SK-N-SH (cell line): ENCODE data around the gene PLEKHM2. TPM values are rescaled to one million over a fixed set of nuclear protein-coding genes. Genes with fewer than 3 reads are reported as not detected.

ENCODE experiments used
- CTCF ChIA-PET: fragments of 300-600, 350-600 bp; formaldehyde crosslinking; extraction: SDS; loops from one replicate; lab custom pipeline; 2021; lab: Yijun Ruan, JAX
- POLR2A ChIA-PET: fragments of 350-600 bp; sonication (Branson Sonifier 250); formaldehyde crosslinking; extraction: SDS; loops from one replicate; lab custom pipeline; 2020; ENCODE audit warnings: antibody characterized with exemption, inconsistent platforms; lab: Yijun Ruan, JAX
- DNase-seq: peaks from one replicate; pipeline ENCODE4 v3.0.0; 2012
- H2AFZ ChIP-seq: fragments of 200-600 bp; sonication (generic); 2 replicates; pipeline ENCODE4 v1.8.1; 2016; ENCODE audit warnings: antibody characterized with exemption, mild to moderate bottlenecking, low read depth
- H3F3A ChIP-seq: fragments of 200-600 bp; sonication (generic); replicated peaks from 2 replicates; pipeline ENCODE3; 2016; ENCODE audit warnings: antibody characterized with exemption, mild to moderate bottlenecking; ENCODE audit not compliant: insufficient read depth
- H3K27ac ChIP-seq, 2 experiments: fragments of 200-500 bp in 1 of 2; fragments of 200-600 bp in 1 of 2; sonication (Bioruptor generic) in 1 of 2; sonication (generic), shearing (Covaris generic) in 1 of 2; 2 replicates each; pipeline versions ENCODE4 v1.5.1 to v1.6.1; 2014 to 2016; ENCODE audit warnings: low read depth in 2 of 2, inconsistent platforms in 1 of 2, low read length in 1 of 2, mild to moderate bottlenecking in 1 of 2, mixed read lengths in 1 of 2
- H3K27me3 ChIP-seq: fragments of 200-600 bp; sonication (generic), shearing (Covaris generic); 2 replicates; pipeline ENCODE4 v1.6.1; 2016; ENCODE audit warnings: mixed run types; ENCODE audit not compliant: insufficient read depth
- H3K36me3 ChIP-seq, 2 experiments: fragments of 200-500 bp in 1 of 2; fragments of 200-600 bp in 1 of 2; sonication (Bioruptor generic) in 1 of 2; sonication (generic) in 1 of 2; replicated peaks in 1 of 2; 2 replicates each; pipeline versions ENCODE3 to v1.5.1; 2014 to 2016; ENCODE audit warnings: low read length in 1 of 2, mild to moderate bottlenecking in 1 of 2; ENCODE audit not compliant: insufficient read depth in 2 of 2, control insufficient read depth in 1 of 2
- H3K4me1 ChIP-seq, 2 experiments: fragments of 200-500 bp in 1 of 2; fragments of 200-600 bp in 1 of 2; sonication (Bioruptor generic) in 1 of 2; sonication (generic), shearing (Covaris generic) in 1 of 2; 2 replicates each; pipeline versions ENCODE4 v1.5.1 to v1.6.1; 2014 to 2016; ENCODE audit warnings: low read depth in 1 of 2, low read length in 1 of 2, mixed run types in 1 of 2; ENCODE audit not compliant: insufficient read depth in 2 of 2, control insufficient read depth in 1 of 2
- H3K4me2 ChIP-seq: fragments of 200-600 bp; sonication (generic), shearing (Covaris generic); 2 replicates; pipeline ENCODE4 v1.6.1; 2017; ENCODE audit warnings: mixed run types
- H3K4me3 ChIP-seq, 2 experiments: fragments of 200-500 bp in 1 of 2; fragments of 200-600 bp in 1 of 2; sonication (Bioruptor generic) in 1 of 2; sonication (generic), shearing (Covaris generic) in 1 of 2; 2 replicates each; pipeline versions ENCODE4 v1.5.1 to v1.8.1; 2014 to 2016; ENCODE audit warnings: low read depth in 2 of 2, inconsistent platforms in 1 of 2, low read length in 1 of 2, mild to moderate bottlenecking in 1 of 2, mixed read lengths in 1 of 2, moderate library complexity in 1 of 2
- H3K79me2 ChIP-seq: fragments of 200-600 bp; sonication (generic); 2 replicates; pipeline ENCODE4 v1.8.1; 2017; ENCODE audit warnings: mild to moderate bottlenecking; ENCODE audit not compliant: insufficient read depth
- H3K9ac ChIP-seq: fragments of 200-600 bp; sonication (generic); 2 replicates; pipeline ENCODE4 v1.6.1; 2017; ENCODE audit warnings: mixed run types
- H3K9me2 ChIP-seq: fragments of 200-600 bp; sonication (generic); 2 replicates; pipeline ENCODE4 v1.6.1; 2017; ENCODE audit warnings: mixed run types
- H3K9me3 ChIP-seq: fragments of 200-600 bp; sonication (generic); 2 replicates; pipeline ENCODE4 v1.6.1; 2017; ENCODE audit warnings: mixed run types, mild to moderate bottlenecking, moderate library complexity
- H4K20me1 ChIP-seq: fragments of 200-600 bp; sonication (generic); 2 replicates; pipeline ENCODE4 v1.6.1; 2017; ENCODE audit warnings: mild to moderate bottlenecking, mixed run types; ENCODE audit not compliant: insufficient read depth
- ELF1 ChIP-seq: IDR thresholded peaks from 2 replicates; pipeline ENCODE4 v1.4.0; 2012
- EP300 ChIP-seq, 2 experiments: IDR thresholded peaks; 2 replicates each; pipeline versions ENCODE4 v1.4.0 to v1.6.1; 2012; ENCODE audit warnings: borderline replicate concordance in 1 of 2, low read depth in 1 of 2, low read length in 1 of 2
- FOSL2 ChIP-seq: IDR thresholded peaks from 2 replicates; pipeline ENCODE4 v1.4.0; 2012; ENCODE audit warnings: low read depth, mild to moderate bottlenecking, moderate library complexity, borderline replicate concordance
- FOXM1 ChIP-seq: IDR thresholded peaks from 2 replicates; pipeline ENCODE4 v1.4.0; 2012; ENCODE audit warnings: low read depth, mild to moderate bottlenecking
- GATA2 ChIP-seq: sonication (generic); formaldehyde crosslinking; IDR thresholded peaks from 2 replicates; pipeline ENCODE4 v1.5.0; 2020; ENCODE audit warnings: mild to moderate bottlenecking, missing genetic modification reagents
- JUND ChIP-seq: IDR thresholded peaks from 2 replicates; pipeline ENCODE4 v1.4.0; 2012
- MEF2A ChIP-seq: IDR thresholded peaks from 2 replicates; pipeline ENCODE4 v1.4.0; 2012; ENCODE audit warnings: low read depth, borderline replicate concordance
- NFIC ChIP-seq: IDR thresholded peaks from 2 replicates; pipeline ENCODE4 v1.4.0; 2012; ENCODE audit warnings: borderline replicate concordance
- NRF1 ChIP-seq: IDR thresholded peaks from 2 replicates; pipeline ENCODE4 v1.6.1; 2012; ENCODE audit warnings: low read depth, mild to moderate bottlenecking, low read length
- POLR2AphosphoS5 ChIP-seq: IDR thresholded peaks from 2 replicates; pipeline ENCODE4 v1.6.1; 2012; ENCODE audit warnings: low read depth, low read length
- RAD21 ChIP-seq: IDR thresholded peaks from 2 replicates; pipeline ENCODE4 v1.6.1; 2012; ENCODE audit warnings: mild to moderate bottlenecking, low read length
- RCOR1 ChIP-seq: fragments of 150-350 bp; IDR thresholded peaks from 2 replicates; pipeline ENCODE4 v1.6.1; 2017; ENCODE audit warnings: antibody characterized with exemption, low read length
- RFX5 ChIP-seq: IDR thresholded peaks from 2 replicates; pipeline ENCODE4 v1.6.1; 2012; ENCODE audit warnings: mild to moderate bottlenecking, improper control_type of control experiment, low read length
- RXRA ChIP-seq: IDR thresholded peaks from 2 replicates; pipeline ENCODE4 v1.4.0; 2012; ENCODE audit warnings: low read depth, mild to moderate bottlenecking, borderline replicate concordance
- TCF12 ChIP-seq: IDR thresholded peaks from 2 replicates; pipeline ENCODE4 v1.4.0; 2012
- USF1 ChIP-seq: IDR thresholded peaks from 2 replicates; pipeline ENCODE4 v1.4.0; 2012; ENCODE audit warnings: low read depth, borderline replicate concordance
- YY1 ChIP-seq: IDR thresholded peaks from 2 replicates; pipeline ENCODE4 v1.4.0; 2012; ENCODE audit warnings: low read depth, mild to moderate bottlenecking
- WGBS: methylation state at CpG from one replicate; pipeline ENCODE4 v1.1.6; 2017; ENCODE audit warnings: low lambda C conversion rate; 5-methylcytosine and 5-hydroxymethylcytosine counted together
- polyA plus RNA-seq, 3 experiments: library from polyadenylated mRNA; depleted of rRNA; stranded (reverse); fragments of >200 nt; gene quantifications; 2 replicates each; pipeline ENCODE4 v1.2.3, GENCODE V29; 2012
- TF ChIP-seq, protein P1 (sequence below): IDR thresholded peaks from 2 replicates; pipeline ENCODE4; 2012
- TF ChIP-seq, protein P2 (sequence below): IDR thresholded peaks from 2 replicates; pipeline ENCODE4 v1.4.0; 2012; ENCODE audit warnings: low read depth, borderline replicate concordance

PLEKHM2 gene
- polyA plus RNA-seq, 1 of the 3 experiments (the other 2 are of a cell fraction), result 38.9 TPM

DNA sequence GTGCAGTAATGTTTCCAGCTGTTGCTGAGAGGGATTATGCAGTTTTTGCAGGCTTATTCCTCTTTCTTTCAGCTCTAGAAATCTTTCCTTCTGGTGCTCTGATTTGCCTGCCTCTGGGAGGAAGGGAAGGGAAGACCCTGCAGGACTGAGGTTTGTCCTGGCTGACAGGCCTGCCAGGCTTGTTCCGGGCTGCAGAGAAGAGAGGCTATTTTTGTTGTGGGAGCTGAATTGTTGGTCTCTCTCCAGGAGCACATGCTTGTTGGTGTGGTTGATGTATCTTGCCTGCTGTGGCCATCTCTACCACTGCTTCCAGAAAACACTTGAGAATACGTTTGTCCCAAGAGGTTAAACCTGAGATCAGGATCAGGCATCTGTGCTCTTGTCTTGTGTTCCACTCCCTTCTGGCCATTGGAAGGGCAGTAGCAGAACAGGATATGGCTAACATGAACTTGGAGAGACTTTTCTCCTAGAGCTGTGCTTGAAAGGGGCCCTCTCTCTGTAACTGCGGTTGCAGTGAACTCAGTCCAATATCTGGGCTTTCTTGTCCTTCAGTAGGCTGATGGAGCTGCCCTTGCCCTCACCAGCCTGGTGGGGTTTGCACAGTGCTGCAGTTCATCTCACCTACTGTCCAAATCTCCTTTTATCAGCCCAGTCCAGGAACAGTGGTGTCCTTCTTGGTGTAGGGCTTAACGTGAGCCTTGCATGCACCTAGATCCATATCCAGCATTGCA, 30.5 kb downstream of the PLEKHM2 start:
- POLR2A ChIA-PET, result no interaction called here
- H3K27ac ChIP-seq, result no peak overlapping the region
- H3K9me3 ChIP-seq, result no peaks in the 10 kb centered on the region
- no peak overlapping the region for H3K4me3 ChIP-seq
- CTCF ChIA-PET, result no interaction called here
- no peak for DNase-seq
- TF ChIP-seq NRF1 (no peak), USF1 (no peak)
- H3K27me3 ChIP-seq, result no peaks in the 10 kb centered on the region
- no peak overlapping the region for H3K4me2 ChIP-seq
- no peaks in the 10 kb centered on the region for H3K9me2 ChIP-seq
- no peaks in the 10 kb centered on the region for H3F3A ChIP-seq
- H4K20me1 ChIP-seq, result peaks cover 9% of the 10 kb centered on the region; the same call in 1 of the 2 replicates
- H2AFZ ChIP-seq, result no peak overlapping the region
- peaks cover 50% of the 10 kb centered on the region; the same call in 1 of the 2 replicates for H3K79me2 ChIP-seq
- H3K4me1 ChIP-seq, result no peaks in the 10 kb centered on the region; a peak in 1 of 4 replicates
- H3K9ac ChIP-seq, result no peak overlapping the region
- 85% methylated on average over 4 of the region's 4 CpGs for WGBS
- H3K36me3 ChIP-seq, result peaks cover 4 to 20% of the 10 kb centered on the region in 2 experiments

- H3K27ac ChIP-seq, result no peak overlapping the region
- no peaks in the 10 kb centered on the region for H3F3A ChIP-seq
- no peaks in the 10 kb centered on the region for H3K9me3 ChIP-seq
- H4K20me1 ChIP-seq, result peaks cover 9% of the 10 kb centered on the region; the same call in 1 of the 2 replicates
- no peak for DNase-seq
- CTCF ChIA-PET, result interaction anchor here (1.2 kb wide), 2 partner anchors 10 to 74 kb away, joined by 3 to 4 read pairs; no protein-coding TSS in a partner anchor
- H3K79me2 ChIP-seq, result peaks cover 25% of the 10 kb centered on the region; the same call in 1 of the 2 replicates
- H3K4me3 ChIP-seq, result no peak overlapping the region
- TF ChIP-seq NRF1 (no peak), EP300 (IDR thresholded peaks at IDR 0.05; ENCODE audit: borderline replicate concordance in 1 of 2, low read depth in 1 of 2, low read length in 1 of 2) (no peak), RXRA (no peak), FOXM1 (no peak), MEF2A (no peak), GATA2 (no peak), ELF1 (no peak), RAD21 (no peak), TCF12 (no peak), NFIC (no peak), FOSL2 (no peak), JUND (no peak), POLR2AphosphoS5 (no peak), YY1 (no peak), RCOR1 (no peak), RFX5 (no peak)
- TF ChIP-seq, protein P1, sequence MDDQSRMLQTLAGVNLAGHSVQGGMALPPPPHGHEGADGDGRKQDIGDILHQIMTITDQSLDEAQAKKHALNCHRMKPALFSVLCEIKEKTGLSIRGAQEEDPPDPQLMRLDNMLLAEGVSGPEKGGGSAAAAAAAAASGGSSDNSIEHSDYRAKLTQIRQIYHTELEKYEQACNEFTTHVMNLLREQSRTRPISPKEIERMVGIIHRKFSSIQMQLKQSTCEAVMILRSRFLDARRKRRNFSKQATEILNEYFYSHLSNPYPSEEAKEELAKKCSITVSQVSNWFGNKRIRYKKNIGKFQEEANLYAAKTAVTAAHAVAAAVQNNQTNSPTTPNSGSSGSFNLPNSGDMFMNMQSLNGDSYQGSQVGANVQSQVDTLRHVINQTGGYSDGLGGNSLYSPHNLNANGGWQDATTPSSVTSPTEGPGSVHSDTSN, result no peak
- TF ChIP-seq, protein P2, sequence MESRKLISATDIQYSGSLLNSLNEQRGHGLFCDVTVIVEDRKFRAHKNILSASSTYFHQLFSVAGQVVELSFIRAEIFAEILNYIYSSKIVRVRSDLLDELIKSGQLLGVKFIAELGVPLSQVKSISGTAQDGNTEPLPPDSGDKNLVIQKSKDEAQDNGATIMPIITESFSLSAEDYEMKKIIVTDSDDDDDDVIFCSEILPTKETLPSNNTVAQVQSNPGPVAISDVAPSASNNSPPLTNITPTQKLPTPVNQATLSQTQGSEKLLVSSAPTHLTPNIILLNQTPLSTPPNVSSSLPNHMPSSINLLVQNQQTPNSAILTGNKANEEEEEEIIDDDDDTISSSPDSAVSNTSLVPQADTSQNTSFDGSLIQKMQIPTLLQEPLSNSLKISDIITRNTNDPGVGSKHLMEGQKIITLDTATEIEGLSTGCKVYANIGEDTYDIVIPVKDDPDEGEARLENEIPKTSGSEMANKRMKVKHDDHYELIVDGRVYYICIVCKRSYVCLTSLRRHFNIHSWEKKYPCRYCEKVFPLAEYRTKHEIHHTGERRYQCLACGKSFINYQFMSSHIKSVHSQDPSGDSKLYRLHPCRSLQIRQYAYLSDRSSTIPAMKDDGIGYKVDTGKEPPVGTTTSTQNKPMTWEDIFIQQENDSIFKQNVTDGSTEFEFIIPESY, result no peak
- TF ChIP-seq, all 33 proteins: peak for 0
- POLR2A ChIA-PET, result interaction anchor here (0.7 kb wide), 1 partner anchor 178 kb away, joined by 4 read pairs; no protein-coding TSS in a partner anchor
- WGBS, result 98% methylated on average over 11 of the region's 11 CpGs
- Histone ChIP-seq H3K9ac (no peak overlapping the region), H3K36me3 (peaks cover 4 to 43% of the 10 kb centered on the region in 2 experiments), H3K4me1 (no peaks in the 10 kb centered on the region), H3K9me2 (no peaks in the 10 kb centered on the region), H3K27me3 (no peaks in the 10 kb centered on the region), H3K4me2 (no peak overlapping the region), H2AFZ (no peak overlapping the region)
These were observed 33.5 kb downstream of the PLEKHM2 start for GRCh38 chr1:15717418-15718125.
